WTC11 (cell line): Measurements from ENCODE around the gene PSKH1. TPM values are rescaled to one million over a fixed set of nuclear protein-coding genes. Genes with fewer than 3 reads are reported as not detected.

Source experiments
- ATAC-seq: fragments of 200-7000 bp; cut with Tn5 transposase; 2 replicates; pipeline ENCODE4 v1.10.0; 2021; ENCODE audit warnings: mild to moderate bottlenecking, moderate library complexity
- CTCF ChIA-PET: fragments of 300-600 bp; sonication (Branson Sonifier 250); formaldehyde crosslinking; loops from one replicate; lab custom pipeline; 2021; ENCODE audit warnings: antibody characterized with exemption; lab: Charles Lee
- POLR2A ChIA-PET: fragments of 350-600 bp; sonication (Branson Sonifier 250); formaldehyde crosslinking; loops from one replicate; lab custom pipeline; 2021; ENCODE audit warnings: antibody characterized with exemption; lab: Charles Lee
- DNase-seq: peaks from one replicate; pipeline ENCODE4 v3.0.0; 2021; ENCODE audit warnings: low spot score
- H3K27ac Mint-ChIP-seq: 2 replicates; pipeline ENCODE4 v1.8.0; 2021; ENCODE audit warnings: mixed read lengths
- H3K27me3 Mint-ChIP-seq: 2 replicates; pipeline ENCODE4 v1.8.0; 2021; ENCODE audit warnings: low read depth, mild to moderate bottlenecking, moderate library complexity, mixed read lengths
- H3K36me3 Mint-ChIP-seq: 2 replicates; pipeline ENCODE4 v1.8.0; 2021; ENCODE audit warnings: mixed read lengths
- H3K4me1 Mint-ChIP-seq: 2 replicates; pipeline ENCODE4 v1.8.0; 2022; ENCODE audit warnings: mixed read lengths
- H3K4me3 Mint-ChIP-seq: 2 replicates; pipeline ENCODE4 v1.8.0; 2021; ENCODE audit warnings: mild to moderate bottlenecking, moderate library complexity, mixed read lengths
- H3K9me3 Mint-ChIP-seq: 2 replicates; pipeline ENCODE4 v1.8.0; 2021; ENCODE audit warnings: mixed read lengths
- AFF4 ChIP-seq: sonication (generic); formaldehyde crosslinking; IDR thresholded peaks from 2 replicates; pipeline ENCODE4 v1.8.1; 2023; ENCODE audit warnings: mild to moderate bottlenecking, missing genetic modification reagents, borderline replicate concordance
- CTCF ChIP-seq: fragments of 200-600 bp; IDR thresholded peaks from 2 replicates; pipeline ENCODE4 v1.8.0; 2022; ENCODE audit warnings: antibody characterized with exemption
- FOXK1 ChIP-seq: sonication (generic); formaldehyde crosslinking; IDR thresholded peaks from 2 replicates; pipeline ENCODE4 v1.8.0; 2022; ENCODE audit warnings: mild to moderate bottlenecking, moderate library complexity, missing genetic modification reagents
- FOXP1 ChIP-seq: sonication (generic); formaldehyde crosslinking; IDR thresholded peaks from 2 replicates; pipeline ENCODE4 v1.8.0; 2022; ENCODE audit warnings: missing genetic modification reagents, mild to moderate bottlenecking, moderate library complexity, borderline replicate concordance
- GABPB1 ChIP-seq: sonication (generic); formaldehyde crosslinking; IDR thresholded peaks from 2 replicates; pipeline ENCODE4 v1.8.1; 2023; ENCODE audit warnings: mild to moderate bottlenecking, missing genetic modification reagents
- NFE2L1 ChIP-seq: sonication (generic); formaldehyde crosslinking; IDR thresholded peaks from 2 replicates; pipeline ENCODE4 v1.8.1; 2023; ENCODE audit warnings: missing genetic modification reagents
- NR1H2 ChIP-seq: sonication (generic); formaldehyde crosslinking; IDR thresholded peaks from 2 replicates; pipeline ENCODE4 v1.9.0; 2021; ENCODE audit warnings: mild to moderate bottlenecking, moderate library complexity, missing genetic modification reagents
- NR2C2 ChIP-seq: sonication (generic); formaldehyde crosslinking; IDR thresholded peaks from 2 replicates; pipeline ENCODE4 v1.8.0; 2022; ENCODE audit warnings: mild to moderate bottlenecking, missing genetic modification reagents
- NR3C1 ChIP-seq: sonication (generic); formaldehyde crosslinking; conservative IDR thresholded peaks from 2 replicates; pipeline ENCODE4 v1.8.1; 2023; ENCODE audit warnings: low read depth, mild to moderate bottlenecking, missing genetic modification reagents
- OVOL2 ChIP-seq: fragments of 250-450 bp; sonication (Bioruptor Pico); IDR thresholded peaks from 2 replicates; pipeline ENCODE4 v1.9.0; 2021; ENCODE audit warnings: mild to moderate bottlenecking, borderline replicate concordance
- STAT6 ChIP-seq: sonication (generic); formaldehyde crosslinking; conservative IDR thresholded peaks from 2 replicates; pipeline ENCODE4 v1.8.1; 2023; ENCODE audit warnings: mild to moderate bottlenecking, low read depth, missing genetic modification reagents, moderate library complexity
- ZNF138 ChIP-seq: sonication (generic); formaldehyde crosslinking; conservative IDR thresholded peaks from 2 replicates; pipeline ENCODE4 v1.8.1; 2022; ENCODE audit warnings: mild to moderate bottlenecking, moderate library complexity, missing genetic modification reagents
- ZNF232 ChIP-seq: sonication (generic); formaldehyde crosslinking; IDR thresholded peaks from 2 replicates; pipeline ENCODE4 v1.8.0; 2022; ENCODE audit warnings: mild to moderate bottlenecking, missing genetic modification reagents
- ZNF281 ChIP-seq: sonication (generic); formaldehyde crosslinking; IDR thresholded peaks from 2 replicates; pipeline ENCODE4 v1.8.0; 2023; ENCODE audit warnings: mild to moderate bottlenecking, missing genetic modification reagents
- ZNF396 ChIP-seq: fragments of 250-450 bp; sonication (Bioruptor Pico); IDR thresholded peaks from 2 replicates; pipeline ENCODE4 v1.8.0; 2021; ENCODE audit warnings: mild to moderate bottlenecking, moderate library complexity, borderline replicate concordance
- ZNF425 ChIP-seq: fragments of 250-450 bp; sonication (Bioruptor Pico); conservative IDR thresholded peaks from 2 replicates; pipeline ENCODE4 v1.9.0; 2021; ENCODE audit warnings: mild to moderate bottlenecking
- total RNA-seq: library from RNA; stranded (reverse); gene quantifications from 3 replicates; pipeline ENCODE4 v1.2.3, GENCODE V29; 2021
- TF ChIP-seq, protein P1 (sequence below): sonication (generic); formaldehyde crosslinking; IDR thresholded peaks from 2 replicates; pipeline ENCODE4 v1.8.1; 2023; ENCODE audit warnings: mild to moderate bottlenecking, missing genetic modification reagents
- TF ChIP-seq, protein P2 (sequence below): fragments of 250-450 bp; sonication (Bioruptor Pico); IDR thresholded peaks from 2 replicates; pipeline ENCODE4 v1.9.0; 2021; ENCODE audit warnings: mild to moderate bottlenecking
- TF ChIP-seq, protein P3 (sequence below): sonication (generic); formaldehyde crosslinking; IDR thresholded peaks from 2 replicates; pipeline ENCODE4 v1.8.1; 2022; ENCODE audit warnings: low read depth, mild to moderate bottlenecking, moderate library complexity, missing genetic modification reagents, borderline replicate concordance

PSKH1 gene
- total RNA-seq, 1 experiment from 2014 or later, result 32.6 TPM

GRCh38 chr16:67928561-67929364 lies 35.7 kb downstream of the PSKH1 start:
- no peak overlapping the region for H3K27ac Mint-ChIP-seq
- ChIA-PET CTCF (interaction anchor here (0.6 to 9.2 kb wide), 12 partner anchors 13 to 1154 kb away, joined by 3 to 144 read pairs (median 3); partner anchors contain the start of gene NRN1L), POLR2A (interaction anchor here (0.9 to 1.1 kb wide), 2 partner anchors 11 to 45 kb away, joined by 3 to 6 read pairs; partner anchors contain the start of gene NRN1L)
- no peaks in the 10 kb centered on the region for H3K9me3 Mint-ChIP-seq
- H3K27me3 Mint-ChIP-seq, result no peaks in the 10 kb centered on the region
- H3K4me3 Mint-ChIP-seq, result no peak overlapping the region
- H3K36me3 Mint-ChIP-seq, result peaks cover 3% of the 10 kb centered on the region
- DNase-seq, result peak; percentile 88
- peaks cover 15% of the 10 kb centered on the region for H3K4me1 Mint-ChIP-seq
- peak; percentile 81 for ATAC-seq
- TF ChIP-seq CTCF, result peak; percentile 67
- no peak for TF ChIP-seq OVOL2 (CRISPR knock-in tag)
- 0 out of 2 replicates have a peak, but pooled peaks have one; percentile 39 for TF ChIP-seq NR2C2 (CRISPR knock-in tag)
- peak; percentile 20; the same call in 1 of the 2 replicates for TF ChIP-seq GABPB1 (CRISPR knock-in tag)
- no peak for TF ChIP-seq AFF4 (CRISPR knock-in tag)
- peak; percentile 21; the same call in 1 of the 2 replicates for TF ChIP-seq ZNF281 (CRISPR knock-in tag)
- TF ChIP-seq, protein P1, sequence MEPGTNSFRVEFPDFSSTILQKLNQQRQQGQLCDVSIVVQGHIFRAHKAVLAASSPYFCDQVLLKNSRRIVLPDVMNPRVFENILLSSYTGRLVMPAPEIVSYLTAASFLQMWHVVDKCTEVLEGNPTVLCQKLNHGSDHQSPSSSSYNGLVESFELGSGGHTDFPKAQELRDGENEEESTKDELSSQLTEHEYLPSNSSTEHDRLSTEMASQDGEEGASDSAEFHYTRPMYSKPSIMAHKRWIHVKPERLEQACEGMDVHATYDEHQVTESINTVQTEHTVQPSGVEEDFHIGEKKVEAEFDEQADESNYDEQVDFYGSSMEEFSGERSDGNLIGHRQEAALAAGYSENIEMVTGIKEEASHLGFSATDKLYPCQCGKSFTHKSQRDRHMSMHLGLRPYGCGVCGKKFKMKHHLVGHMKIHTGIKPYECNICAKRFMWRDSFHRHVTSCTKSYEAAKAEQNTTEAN (CRISPR knock-in tag), result peak; percentile 93; the same call in 1 of the 2 replicates
- TF ChIP-seq, protein P2, sequence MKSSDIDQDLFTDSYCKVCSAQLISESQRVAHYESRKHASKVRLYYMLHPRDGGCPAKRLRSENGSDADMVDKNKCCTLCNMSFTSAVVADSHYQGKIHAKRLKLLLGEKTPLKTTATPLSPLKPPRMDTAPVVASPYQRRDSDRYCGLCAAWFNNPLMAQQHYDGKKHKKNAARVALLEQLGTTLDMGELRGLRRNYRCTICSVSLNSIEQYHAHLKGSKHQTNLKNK, result no peak
- TF ChIP-seq NR1H2 (CRISPR knock-in tag), result no peak
- TF ChIP-seq, protein P3, sequence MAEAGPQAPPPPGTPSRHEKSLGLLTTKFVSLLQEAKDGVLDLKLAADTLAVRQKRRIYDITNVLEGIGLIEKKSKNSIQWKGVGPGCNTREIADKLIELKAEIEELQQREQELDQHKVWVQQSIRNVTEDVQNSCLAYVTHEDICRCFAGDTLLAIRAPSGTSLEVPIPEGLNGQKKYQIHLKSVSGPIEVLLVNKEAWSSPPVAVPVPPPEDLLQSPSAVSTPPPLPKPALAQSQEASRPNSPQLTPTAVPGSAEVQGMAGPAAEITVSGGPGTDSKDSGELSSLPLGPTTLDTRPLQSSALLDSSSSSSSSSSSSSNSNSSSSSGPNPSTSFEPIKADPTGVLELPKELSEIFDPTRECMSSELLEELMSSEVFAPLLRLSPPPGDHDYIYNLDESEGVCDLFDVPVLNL (CRISPR knock-in tag), result no peak
- no peak for TF ChIP-seq NFE2L1 (CRISPR knock-in tag)
- TF ChIP-seq ZNF138, result no peak
- TF ChIP-seq ZNF425 (CRISPR knock-in tag), result no peak
- no peak for TF ChIP-seq ZNF232 (CRISPR knock-in tag)
- TF ChIP-seq FOXK1, result no peak
- no peak for TF ChIP-seq FOXP1 (CRISPR knock-in tag)
- TF ChIP-seq NR3C1 (CRISPR knock-in tag), result no peak
- TF ChIP-seq ZNF396 (CRISPR knock-in tag), result no peak
- no peak for TF ChIP-seq STAT6 (CRISPR knock-in tag)
